K562 (cell line): ENCODE results near the gene SLC24A4.

Source experiments
- CEBPZ ChIP-seq: fragments of 150-350 bp; IDR thresholded peaks from 2 replicates; pipeline ENCODE4 v1.6.1; 2014; ENCODE audit warnings: low read depth, mild to moderate bottlenecking, low read length, borderline replicate concordance
- CTCF ChIP-seq, 3 experiments: IDR thresholded peaks in 2 of 3; conservative IDR thresholded peaks in 1 of 3; 2 replicates each; pipeline ENCODE4 v1.5.1; 2011 to 2012; ENCODE audit warnings: low read length in 3 of 3, mild to moderate bottlenecking in 3 of 3, control low read depth in 2 of 3, improper control_type of control experiment in 1 of 3, inconsistent platforms in 1 of 3, low read depth in 1 of 3, mixed read lengths in 1 of 3, moderate library complexity in 1 of 3; ENCODE audit not compliant: insufficient read depth in 2 of 3
- FOXM1 ChIP-seq, 2 experiments: fragments of 450-650 bp in 1 of 2; sonication (generic) in 1 of 2; formaldehyde crosslinking in 1 of 2; IDR thresholded peaks; 2 replicates each; pipeline versions ENCODE4 v1.6.1 to v1.9.0; 2017 to 2022; ENCODE audit warnings: low read depth in 2 of 2, mild to moderate bottlenecking in 2 of 2, missing genetic modification reagents in 1 of 2, moderate library complexity in 1 of 2
- NBN ChIP-seq: fragments of 450-650 bp; IDR thresholded peaks from 2 replicates; pipeline ENCODE4 v1.6.1; 2016; ENCODE audit warnings: low read depth, mild to moderate bottlenecking
- RCOR1 ChIP-seq, 2 experiments: IDR thresholded peaks; 2 replicates each; pipeline ENCODE4 v1.6.1; 2012; ENCODE audit warnings: low read depth in 2 of 2, low read length in 2 of 2, borderline replicate concordance in 1 of 2, improper control_type of control experiment in 1 of 2
- REST ChIP-seq, 2 experiments: fragments of 450-650 bp; formaldehyde crosslinking in 1 of 2; IDR thresholded peaks; 2 replicates each; pipeline versions ENCODE4 v1.4.0 to v1.6.1; 2014 to 2020; ENCODE audit warnings: mild to moderate bottlenecking in 2 of 2, borderline replicate concordance in 1 of 2, low read depth in 1 of 2
- ZNF280B ChIP-seq: fragments of 250-450 bp; sonication (Bioruptor Pico); IDR thresholded peaks from 2 replicates; pipeline ENCODE4 v1.5.1; 2021; ENCODE audit warnings: mild to moderate bottlenecking
- ZNF311 ChIP-seq: fragments of 250-450 bp; sonication (Bioruptor Pico); IDR thresholded peaks from 2 replicates; pipeline ENCODE4 v1.4.0; 2020; ENCODE audit warnings: mild to moderate bottlenecking, moderate library complexity
- ZNF589 ChIP-seq: fragments of 200-800 bp; sonication (Bioruptor generic); IDR thresholded peaks from 2 replicates; pipeline ENCODE4 v1.6.1; 2016; ENCODE audit warnings: low read depth, missing genetic modification characterization, missing compliant biosample characterization

- TF ChIP-seq NBN (no peak), CTCF (IDR thresholded peaks at IDR 0.05 in 2 of 3, conservative IDR thresholded peaks at IDR 0.05 in 1 of 3; ENCODE audit: insufficient read depth in 2 of 3, low read depth in 1 of 3, low read length in 3 of 3) (no peak), ZNF280B (CRISPR knock-in tag) (no peak), RCOR1 (IDR thresholded peaks at IDR 0.05; ENCODE audit: borderline replicate concordance in 1 of 2, low read depth in 2 of 2, low read length in 2 of 2) (no peak), REST (IDR thresholded peaks at IDR 0.05; ENCODE audit: borderline replicate concordance) (no peak), REST (CRISPR knock-in tag; IDR thresholded peaks at IDR 0.05; ENCODE audit: low read depth) (no peak), CEBPZ (no peak), FOXM1 (IDR thresholded peaks at IDR 0.05; ENCODE audit: low read depth) (no peak), FOXM1 (CRISPR knock-in tag; IDR thresholded peaks at IDR 0.05; ENCODE audit: low read depth) (no peak), ZNF589 (no peak), ZNF311 (CRISPR knock-in tag) (no peak)
Observed at GRCh38 chr14:92430686-92431085, 107.7 kb downstream of the SLC24A4 start.
